GM12878 (cell line): ENCODE measurements around the gene IL11. TPM values are rescaled to one million over a fixed set of nuclear protein-coding genes. Genes with fewer than 3 reads are reported as not detected.

Experiments used
- ATAC-seq: fragments of 200-7000 bp; cut with Tn5 transposase; 3 replicates; pipeline ENCODE4 v1.9.1; 2020; ENCODE audit warnings: mild to moderate bottlenecking, moderate library complexity
- BruUV-seq: library from RNA; stranded (reverse); fragments of 400-500 nt; replicated peaks from 2 replicates; lab custom pipeline; 2021; lab: Mats Ljungman, UMichigan
- CTCF ChIA-PET: fragments of 300-600 bp; sonication (Branson Sonifier 250); formaldehyde crosslinking; extraction: SDS; loops from one replicate; lab custom pipeline; 2021; ENCODE audit warnings: inconsistent platforms; lab: Yijun Ruan, JAX
- POLR2A ChIA-PET: fragments of 350-600 bp; formaldehyde crosslinking; extraction: SDS; loops from one replicate; lab custom pipeline; 2021; ENCODE audit warnings: inconsistent platforms; lab: Charles Lee
- RAD21 ChIA-PET: fragments of 300-600 bp; sonication (Branson Sonifier 250); formaldehyde crosslinking; loops from one replicate; lab custom pipeline; 2023; ENCODE audit warnings: antibody characterized with exemption; ENCODE audit not compliant: unreplicated experiment; lab: Charles Lee
- SMC1A ChIA-PET: fragments of 300-600 bp; sonication (Branson Sonifier 250); formaldehyde crosslinking; loops from one replicate; lab custom pipeline; 2023; ENCODE audit not compliant: unreplicated experiment, uncharacterized antibody; lab: Charles Lee
- DNase-seq: peaks from one replicate; pipeline ENCODE4 v3.0.0-alpha.2; 2011; ENCODE audit warnings: low read depth, low spot score
- FAIRE-seq: peaks from 3 replicates; lab custom pipeline; 2011; peaks lifted over from hg19 to GRCh38; lab: Jason Lieb, UNC
- H2AFZ ChIP-seq: 2 replicates; pipeline ENCODE4 v1.6.0; 2011; ENCODE audit warnings: low read depth, low read length, control low read depth; ENCODE audit not compliant: control insufficient read depth
- H3K27ac ChIP-seq: 2 replicates; pipeline ENCODE4 v1.5.1; 2011; ENCODE audit warnings: control low read depth; ENCODE audit not compliant: control insufficient read depth, insufficient read depth
- H3K27me3 ChIP-seq, 2 experiments: replicated peaks in 1 of 2; 2 replicates each; pipeline versions ENCODE4 v1.6.0 to v1.6.1; 2011; ENCODE audit warnings: low read length in 1 of 2; ENCODE audit not compliant: control insufficient read depth in 2 of 2, insufficient read depth in 2 of 2
- H3K36me3 ChIP-seq, 2 experiments: 2 replicates each; pipeline ENCODE4 v1.5.1; 2011; ENCODE audit warnings: low read length in 1 of 2; ENCODE audit not compliant: control insufficient read depth in 2 of 2, insufficient read depth in 2 of 2
- H3K4me1 ChIP-seq: 2 replicates; pipeline ENCODE4 v1.6.1; 2011; ENCODE audit warnings: mild to moderate bottlenecking, low read length, moderate library complexity, mixed read lengths; ENCODE audit not compliant: control insufficient read depth, insufficient read depth
- H3K4me2 ChIP-seq: 2 replicates; pipeline ENCODE4 v1.6.0; 2011; ENCODE audit warnings: control low read depth; ENCODE audit not compliant: control insufficient read depth, insufficient read depth
- H3K4me3 ChIP-seq: fragments of 200-600 bp; sonication (generic); 2 replicates; pipeline ENCODE4 v1.5.1; 2016
- H3K79me2 ChIP-seq: 2 replicates; pipeline ENCODE4 v1.6.0; 2011; ENCODE audit warnings: low read length; ENCODE audit not compliant: control insufficient read depth, insufficient read depth
- H3K9ac ChIP-seq: 2 replicates; pipeline ENCODE4 v1.8.0; 2011; ENCODE audit warnings: low read length, control low read depth, mixed read lengths; ENCODE audit not compliant: control insufficient read depth, insufficient read depth
- H3K9me3 ChIP-seq: replicated peaks from 3 replicates; pipeline ENCODE4 v1.5.1; 2011; ENCODE audit warnings: mild to moderate bottlenecking, low read length; ENCODE audit not compliant: control insufficient read depth, insufficient read depth
- H4K20me1 ChIP-seq: 2 replicates; pipeline ENCODE4 v1.6.0; 2011; ENCODE audit not compliant: control insufficient read depth, insufficient read depth
- CREM ChIP-seq: IDR thresholded peaks from 2 replicates; pipeline ENCODE4 v1.6.1; 2014; ENCODE audit warnings: antibody characterized with exemption, low read depth
- FOS ChIP-seq: IDR thresholded peaks from 3 replicates; pipeline ENCODE4 v1.6.1; 2011; ENCODE audit warnings: borderline replicate concordance; ENCODE audit not compliant: insufficient read length; ENCODE audit errors: extremely low read depth
- FOXM1 ChIP-seq: IDR thresholded peaks from 2 replicates; pipeline ENCODE4 v1.6.1; 2012; ENCODE audit warnings: low read depth, mild to moderate bottlenecking, inconsistent platforms, low read length, moderate library complexity
- GABPA ChIP-seq: IDR thresholded peaks from 2 replicates; pipeline ENCODE4 v1.6.1; 2014; ENCODE audit warnings: antibody characterized with exemption, low read depth, mild to moderate bottlenecking, inconsistent platforms
- JUNB ChIP-seq: IDR thresholded peaks from 2 replicates; pipeline ENCODE4 v1.6.1; 2016; ENCODE audit warnings: antibody characterized with exemption, mild to moderate bottlenecking
- MEF2A ChIP-seq: IDR thresholded peaks from 2 replicates; pipeline ENCODE4 v1.6.1; 2011; ENCODE audit warnings: low read depth, mild to moderate bottlenecking, low read length, moderate library complexity; ENCODE audit not compliant: insufficient read depth
- MTA3 ChIP-seq: IDR thresholded peaks from 2 replicates; pipeline ENCODE4 v1.6.1; 2012; ENCODE audit warnings: low read length, inconsistent platforms, borderline replicate concordance
- MYC ChIP-seq: IDR thresholded peaks from 2 replicates; pipeline ENCODE4 v1.6.1; 2011; ENCODE audit warnings: mild to moderate bottlenecking, low read length, moderate library complexity, inconsistent platforms; ENCODE audit not compliant: insufficient read depth, insufficient replicate concordance, insufficient read length, severe bottlenecking
- NFXL1 ChIP-seq: fragments of 450-650 bp; IDR thresholded peaks from 2 replicates; pipeline ENCODE4 v1.6.1; 2017; ENCODE audit warnings: antibody characterized with exemption, mild to moderate bottlenecking, borderline replicate concordance
- NR2C2 ChIP-seq: IDR thresholded peaks from 2 replicates; pipeline ENCODE4 v1.6.1; 2011; ENCODE audit warnings: borderline replicate concordance, low read depth; ENCODE audit not compliant: control insufficient read depth, insufficient read length
- RELB ChIP-seq: fragments of 450-650 bp; IDR thresholded peaks from 2 replicates; pipeline ENCODE4 v1.6.1; 2017; ENCODE audit warnings: low read depth, mild to moderate bottlenecking, moderate library complexity
- SIN3A ChIP-seq: IDR thresholded peaks from 2 replicates; pipeline ENCODE4 v1.6.1; 2012; ENCODE audit warnings: low read depth, low read length, improper control_type of control experiment
- SMAD5 ChIP-seq: IDR thresholded peaks from 2 replicates; pipeline ENCODE4 v1.6.1; 2016; ENCODE audit warnings: antibody characterized with exemption, low read depth
- SRF ChIP-seq, 2 experiments: IDR thresholded peaks; 2 replicates each; pipeline ENCODE4 v1.6.1; 2011; ENCODE audit warnings: low read depth in 2 of 2, low read length in 2 of 2, mild to moderate bottlenecking in 1 of 2, moderate library complexity in 1 of 2
- ZNF24 ChIP-seq: fragments of 450-650 bp; IDR thresholded peaks from 2 replicates; pipeline ENCODE4 v1.6.1; 2017; ENCODE audit warnings: antibody characterized with exemption, mild to moderate bottlenecking
- WGBS: methylation state at CpG from one replicate; pipeline ENCODE4 v1.1.6; 2016; ENCODE audit warnings: low lambda C conversion rate; ENCODE audit not compliant: insufficient replicate concordance, insufficient coverage; ENCODE audit errors: missing lambda C conversion rate; 5-methylcytosine and 5-hydroxymethylcytosine counted together
- in situ Hi-C: fragments of 300-500 bp; cut with MboI; formaldehyde crosslinking; loops from 9 replicates; pipeline ENCODE4 v1.14.3; 2018; ENCODE audit warnings: mixed read lengths
- intact Hi-C: fragments of 100-400 bp; cut with micrococcal nuclease; formaldehyde crosslinking; loops from one replicate; pipeline ENCODE4 v1.14.2; 2022; ENCODE audit not compliant: unreplicated experiment
- polyA plus RNA-seq, 11 experiments: library from polyadenylated mRNA; depleted of rRNA in 4 of 11; unstranded in 6 of 11; stranded (reverse) in 5 of 11; fragments of >200 nt; fragmentation: Nextera tagmentation in 4 of 11; fragmentation: Illumina TruSeq in 1 of 11; extraction: Ambion mirVana in 4 of 11; extraction: Trizol in 1 of 11; gene quantifications; 1 replicate in 1 of 11; 2 replicates in 10 of 11; pipeline versions ENCODE4 v1.2.1 to v1.2.3, GENCODE V29; 2011 to 2016; ENCODE audit warnings: inconsistent platforms in 2 of 11, missing spikeins in 2 of 11, low read depth in 1 of 11
- total RNA-seq, 4 experiments: library from RNA; depleted of rRNA in 3 of 4; stranded (reverse); fragments of >200 nt in 3 of 4; fragmentation: Illumina TruSeq in 1 of 4; extraction: Trizol in 1 of 4; gene quantifications; 2 replicates each; pipeline versions ENCODE4 v1.2.1 to v1.2.3, GENCODE V29; 2013 to 2021
- TF ChIP-seq, protein P1 (sequence below): fragments of 150-350 bp; IDR thresholded peaks from 2 replicates; pipeline ENCODE4 v1.6.1; 2016; ENCODE audit warnings: low read depth, low read length
- TF ChIP-seq, protein P2 (sequence below): IDR thresholded peaks from 2 replicates; pipeline ENCODE4 v1.6.1; 2012; ENCODE audit warnings: low read length, inconsistent platforms

The IL11 gene
- total and polyA plus RNA-seq, 10 of the 15 experiments (the other 5 are each of a cell fraction or from before 2014, with no cell fraction given), result 0.15 TPM; not detected in 9

DNA sequence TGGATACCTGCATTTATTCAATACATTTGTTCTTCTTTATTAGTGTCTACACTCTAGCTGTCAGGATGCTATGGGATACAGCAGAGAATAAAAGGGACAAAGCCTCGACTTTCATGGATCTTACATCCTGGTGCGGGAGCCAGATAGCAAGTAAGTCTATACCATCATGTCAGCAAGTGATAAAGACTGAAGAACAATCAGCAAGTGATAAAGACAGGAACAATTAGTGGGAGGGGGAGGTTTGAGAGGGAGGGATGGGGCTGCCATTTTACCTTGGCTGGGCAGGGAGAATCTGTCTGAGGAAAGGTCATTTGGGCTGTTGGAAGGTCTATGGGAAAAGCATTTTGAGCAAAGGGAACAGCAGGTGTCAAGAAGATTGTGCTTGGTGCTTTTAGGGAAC is 39.9 kb upstream of the IL11 start:
- 97% methylated on average over 2 of the region's 2 CpGs for WGBS
- no peaks in the 10 kb centered on the region for H3K27me3 ChIP-seq
- peaks cover 0 to 5% of the 10 kb centered on the region in 2 experiments; a peak in 3 of 4 replicates for H3K36me3 ChIP-seq
- no peak for FAIRE-seq
- in situ Hi-C loops (no loop called here), intact Hi-C loops (no loop called here)
- peaks cover 16% of the 10 kb centered on the region for H3K4me1 ChIP-seq
- ATAC-seq, result no peak
- no peak for DNase-seq
- no peaks in the 10 kb centered on the region for H4K20me1 ChIP-seq
- peaks cover 23% of the 10 kb centered on the region for H3K79me2 ChIP-seq
- BruUV-seq, result no TSS peak
- POLR2A ChIA-PET, result no interaction called here
- no peak overlapping the region for H3K4me3 ChIP-seq
- SMC1A ChIA-PET, result interaction anchor here (1.9 kb wide), 1 partner anchor 10 kb away, joined by 5 read pairs; no protein-coding TSS in a partner anchor
- no peak overlapping the region for H3K27ac ChIP-seq
- no peak overlapping the region for H3K9ac ChIP-seq
- RAD21 ChIA-PET, result no interaction called here
- H3K9me3 ChIP-seq, result peaks cover 5% of the 10 kb centered on the region; the same call in 1 of the 3 replicates
- TF ChIP-seq MEF2A, result no peak
- TF ChIP-seq SIN3A, result no peak
- no peak for TF ChIP-seq CREM
- no peak for TF ChIP-seq MTA3
- no peak for TF ChIP-seq GABPA
- no peak for TF ChIP-seq FOXM1
- no peak for TF ChIP-seq ZNF24
- TF ChIP-seq, protein P1, sequence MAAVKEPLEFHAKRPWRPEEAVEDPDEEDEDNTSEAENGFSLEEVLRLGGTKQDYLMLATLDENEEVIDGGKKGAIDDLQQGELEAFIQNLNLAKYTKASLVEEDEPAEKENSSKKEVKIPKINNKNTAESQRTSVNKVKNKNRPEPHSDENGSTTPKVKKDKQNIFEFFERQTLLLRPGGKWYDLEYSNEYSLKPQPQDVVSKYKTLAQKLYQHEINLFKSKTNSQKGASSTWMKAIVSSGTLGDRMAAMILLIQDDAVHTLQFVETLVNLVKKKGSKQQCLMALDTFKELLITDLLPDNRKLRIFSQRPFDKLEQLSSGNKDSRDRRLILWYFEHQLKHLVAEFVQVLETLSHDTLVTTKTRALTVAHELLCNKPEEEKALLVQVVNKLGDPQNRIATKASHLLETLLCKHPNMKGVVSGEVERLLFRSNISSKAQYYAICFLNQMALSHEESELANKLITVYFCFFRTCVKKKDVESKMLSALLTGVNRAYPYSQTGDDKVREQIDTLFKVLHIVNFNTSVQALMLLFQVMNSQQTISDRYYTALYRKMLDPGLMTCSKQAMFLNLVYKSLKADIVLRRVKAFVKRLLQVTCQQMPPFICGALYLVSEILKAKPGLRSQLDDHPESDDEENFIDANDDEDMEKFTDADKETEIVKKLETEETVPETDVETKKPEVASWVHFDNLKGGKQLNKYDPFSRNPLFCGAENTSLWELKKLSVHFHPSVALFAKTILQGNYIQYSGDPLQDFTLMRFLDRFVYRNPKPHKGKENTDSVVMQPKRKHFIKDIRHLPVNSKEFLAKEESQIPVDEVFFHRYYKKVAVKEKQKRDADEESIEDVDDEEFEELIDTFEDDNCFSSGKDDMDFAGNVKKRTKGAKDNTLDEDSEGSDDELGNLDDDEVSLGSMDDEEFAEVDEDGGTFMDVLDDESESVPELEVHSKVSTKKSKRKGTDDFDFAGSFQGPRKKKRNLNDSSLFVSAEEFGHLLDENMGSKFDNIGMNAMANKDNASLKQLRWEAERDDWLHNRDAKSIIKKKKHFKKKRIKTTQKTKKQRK, result no peak
- TF ChIP-seq RELB, result no peak
- TF ChIP-seq JUNB, result no peak
- TF ChIP-seq SMAD5, result no peak
- no peak for TF ChIP-seq NR2C2
- TF ChIP-seq SRF (IDR thresholded peaks at IDR 0.05; ENCODE audit: low read depth in 2 of 2, low read length in 2 of 2), result no peak
- TF ChIP-seq, protein P2, sequence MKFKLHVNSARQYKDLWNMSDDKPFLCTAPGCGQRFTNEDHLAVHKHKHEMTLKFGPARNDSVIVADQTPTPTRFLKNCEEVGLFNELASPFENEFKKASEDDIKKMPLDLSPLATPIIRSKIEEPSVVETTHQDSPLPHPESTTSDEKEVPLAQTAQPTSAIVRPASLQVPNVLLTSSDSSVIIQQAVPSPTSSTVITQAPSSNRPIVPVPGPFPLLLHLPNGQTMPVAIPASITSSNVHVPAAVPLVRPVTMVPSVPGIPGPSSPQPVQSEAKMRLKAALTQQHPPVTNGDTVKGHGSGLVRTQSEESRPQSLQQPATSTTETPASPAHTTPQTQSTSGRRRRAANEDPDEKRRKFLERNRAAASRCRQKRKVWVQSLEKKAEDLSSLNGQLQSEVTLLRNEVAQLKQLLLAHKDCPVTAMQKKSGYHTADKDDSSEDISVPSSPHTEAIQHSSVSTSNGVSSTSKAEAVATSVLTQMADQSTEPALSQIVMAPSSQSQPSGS, result no peak
- no peak for TF ChIP-seq NFXL1
- no peak for TF ChIP-seq FOS
- no peak for TF ChIP-seq MYC
- TF ChIP-seq, all 136 proteins: peak for 0
- Histone ChIP-seq H2AFZ (no peak overlapping the region), H3K4me2 (no peak overlapping the region)
- CTCF ChIA-PET, result interaction anchor here (1.6 to 2.0 kb wide), 3 partner anchors 8 to 118 kb away, joined by 4 to 9 read pairs (median 9); no protein-coding TSS in a partner anchor
